ENCODE results near the gene ETS1. TPM values are rescaled to one million over a fixed set of nuclear protein-coding genes. Genes with fewer than 3 reads are reported as not detected.

Gene ETS1
- polyA plus RNA-seq, 4 donors = 5.1 to 31.5 (median 20.9) TPM

GRCh38 chr11:128603752-128604414 is 16.5 kb upstream of the ETS1 start:
- H3K27ac ChIP-seq (ENCODE audit: low read depth in 1 of 3, low read length in 2 of 3) = no peak overlapping the region
- H3K36me3 ChIP-seq (ENCODE audit: control insufficient read depth in 3 of 3, insufficient read depth in 2 of 3, low read depth in 1 of 3, low read length in 3 of 3) = no peaks in the 10 kb centered on the region
- no peak overlapping the region for H3K4me3 ChIP-seq (ENCODE audit: low read depth in 1 of 3, low read length in 3 of 3)
- peaks cover 0 to 3% (median 0%) of the 10 kb centered on the region in 3 donors for H3K27me3 ChIP-seq (ENCODE audit: control insufficient read depth in 3 of 3, insufficient read depth in 3 of 3, low read length in 3 of 3)
- FAIRE-seq = no peak
- no peaks in the 10 kb centered on the region for H3K9me3 ChIP-seq (ENCODE audit: control insufficient read depth in 2 of 2, insufficient read depth in 1 of 2, low read depth in 1 of 2, low read length in 1 of 2)
- WGBS, 3 donors = 63 to 71% (median 66%) methylated on average over 5 of the region's 5 CpGs
- DNase-seq = no peak
- H3K4me1 ChIP-seq (ENCODE audit: control insufficient read depth in 3 of 3, insufficient read depth in 2 of 3, low read depth in 1 of 3, low read length in 2 of 3) = no peaks in the 10 kb centered on the region

GRCh38 chr11:128603003-128603696 is 15.8 kb upstream of the ETS1 start:
- no peak overlapping the region for H3K27ac ChIP-seq (ENCODE audit: low read depth in 1 of 3, low read length in 2 of 3)
- no peak for DNase-seq
- H3K27me3 ChIP-seq (ENCODE audit: control insufficient read depth in 3 of 3, insufficient read depth in 3 of 3, low read length in 3 of 3) = peaks cover 0 to 2% (median 0%) of the 10 kb centered on the region in 3 donors
- no peak overlapping the region for H3K4me3 ChIP-seq (ENCODE audit: low read depth in 1 of 3, low read length in 3 of 3)
- H3K9me3 ChIP-seq (ENCODE audit: control insufficient read depth in 2 of 2, insufficient read depth in 1 of 2, low read depth in 1 of 2, low read length in 1 of 2) = no peaks in the 10 kb centered on the region
- FAIRE-seq = no peak
- WGBS, 3 donors = 72 to 75% (median 73%) methylated on average over 3 of the region's 3 CpGs
- no peaks in the 10 kb centered on the region for H3K4me1 ChIP-seq (ENCODE audit: control insufficient read depth in 3 of 3, insufficient read depth in 2 of 3, low read depth in 1 of 3, low read length in 2 of 3)
- H3K36me3 ChIP-seq (ENCODE audit: control insufficient read depth in 3 of 3, insufficient read depth in 2 of 3, low read depth in 1 of 3, low read length in 3 of 3) = no peaks in the 10 kb centered on the region

DNA sequence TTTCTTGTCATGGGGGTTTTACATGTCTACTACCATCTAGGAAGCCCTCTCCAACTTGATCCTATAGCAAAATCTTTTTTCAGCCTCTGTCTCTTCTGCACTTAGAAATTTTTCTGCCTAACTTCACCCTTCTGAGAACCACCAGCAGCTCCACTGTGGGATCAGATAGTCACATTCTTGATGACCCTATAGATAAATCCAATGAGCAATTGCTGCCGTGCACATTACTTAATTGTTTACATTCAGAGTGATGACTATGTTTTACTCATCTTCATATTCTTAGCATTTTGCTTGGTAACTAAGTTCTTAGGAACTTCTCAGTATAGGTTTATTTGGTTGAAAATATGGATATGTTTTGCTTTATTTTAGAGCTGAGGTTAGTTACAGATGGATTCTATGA is 12.4 kb upstream of the ETS1 start:
- H3K4me3 ChIP-seq (ENCODE audit: low read depth in 1 of 3, low read length in 3 of 3) = no peak overlapping the region
- DNase-seq (no peak), FAIRE-seq (no peak)
- peaks cover 0 to 3% (median 0%) of the 10 kb centered on the region in 3 donors for H3K27me3 ChIP-seq (ENCODE audit: control insufficient read depth in 3 of 3, insufficient read depth in 3 of 3, low read length in 3 of 3)
- H3K4me1 ChIP-seq (ENCODE audit: control insufficient read depth in 3 of 3, insufficient read depth in 2 of 3, low read depth in 1 of 3, low read length in 2 of 3) = no peaks in the 10 kb centered on the region
- 65 to 83% (median 68%) methylated on average over 1 of the region's 1 CpG for WGBS, 3 donors
- no peak overlapping the region for H3K27ac ChIP-seq (ENCODE audit: low read depth in 1 of 3, low read length in 2 of 3)
- H3K9me3 ChIP-seq (ENCODE audit: control insufficient read depth in 2 of 2, insufficient read depth in 1 of 2, low read depth in 1 of 2, low read length in 1 of 2) = no peaks in the 10 kb centered on the region
- no peaks in the 10 kb centered on the region for H3K36me3 ChIP-seq (ENCODE audit: control insufficient read depth in 3 of 3, insufficient read depth in 2 of 3, low read depth in 1 of 3, low read length in 3 of 3)

- Histone ChIP-seq H3K36me3 (ENCODE audit: control insufficient read depth in 3 of 3, insufficient read depth in 2 of 3, low read depth in 1 of 3, low read length in 3 of 3) (no peaks in the 10 kb centered on the region), H3K4me1 (ENCODE audit: control insufficient read depth in 3 of 3, insufficient read depth in 2 of 3, low read depth in 1 of 3, low read length in 2 of 3) (no peaks in the 10 kb centered on the region), H3K9me3 (ENCODE audit: control insufficient read depth in 2 of 2, insufficient read depth in 1 of 2, low read depth in 1 of 2, low read length in 1 of 2) (no peaks in the 10 kb centered on the region), H3K27ac (ENCODE audit: low read depth in 1 of 3, low read length in 2 of 3) (no peak overlapping the region), H3K4me3 (ENCODE audit: low read depth in 1 of 3, low read length in 3 of 3) (no peak overlapping the region), H3K27me3 (ENCODE audit: control insufficient read depth in 3 of 3, insufficient read depth in 3 of 3, low read length in 3 of 3) (peaks cover 0 to 10% (median 0%) of the 10 kb centered on the region in 3 donors)
- FAIRE-seq (no peak), DNase-seq (no peak)
- 71 to 77% (median 71%) methylated on average over 1 of the region's 1 CpG for WGBS, 3 donors
Observed at GRCh38 chr11:128598506-128599150, 11.3 kb upstream of the ETS1 start.

DNA sequence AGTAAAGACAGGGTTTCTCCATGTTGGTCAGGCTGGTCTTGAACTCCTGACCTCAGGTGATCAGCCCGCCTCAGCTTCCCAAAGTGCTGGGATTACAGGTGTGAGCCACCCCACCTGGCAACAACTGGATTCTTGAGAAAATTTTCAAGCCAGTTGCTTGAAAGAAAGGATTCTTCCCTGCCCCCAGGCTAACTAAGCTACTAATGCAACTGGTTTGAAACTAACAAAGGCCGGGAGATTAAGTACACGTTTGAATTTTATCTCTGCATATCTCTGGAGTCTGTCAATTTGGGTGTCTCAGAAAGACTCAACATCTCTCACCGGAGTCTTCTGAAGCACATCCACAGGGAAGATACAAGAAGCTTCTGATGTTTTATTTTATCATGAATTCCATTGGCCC is 10.7 kb upstream of the ETS1 start:
- Histone ChIP-seq H3K4me3 (ENCODE audit: low read depth in 1 of 3, low read length in 3 of 3) (no peak overlapping the region), H3K27ac (ENCODE audit: low read depth in 1 of 3, low read length in 2 of 3) (no peak overlapping the region), H3K36me3 (ENCODE audit: control insufficient read depth in 3 of 3, insufficient read depth in 2 of 3, low read depth in 1 of 3, low read length in 3 of 3) (no peaks in the 10 kb centered on the region), H3K9me3 (ENCODE audit: control insufficient read depth in 2 of 2, insufficient read depth in 1 of 2, low read depth in 1 of 2, low read length in 1 of 2) (no peaks in the 10 kb centered on the region), H3K4me1 (ENCODE audit: control insufficient read depth in 3 of 3, insufficient read depth in 2 of 3, low read depth in 1 of 3, low read length in 2 of 3) (no peaks in the 10 kb centered on the region), H3K27me3 (ENCODE audit: control insufficient read depth in 3 of 3, insufficient read depth in 3 of 3, low read length in 3 of 3) (peaks cover 0 to 16% (median 0%) of the 10 kb centered on the region in 3 donors)
- DNase-seq (no peak), FAIRE-seq (no peak)
- WGBS, 3 donors = 76 to 84% (median 81%) methylated on average over 4 of the region's 4 CpGs

- 92 to 96% (median 92%) methylated on average over 2 of the region's 2 CpGs for WGBS, 3 donors
- FAIRE-seq (no peak), DNase-seq (no peak)
- Histone ChIP-seq H3K36me3 (ENCODE audit: control insufficient read depth in 3 of 3, insufficient read depth in 2 of 3, low read depth in 1 of 3, low read length in 3 of 3) (no peaks in the 10 kb centered on the region), H3K9me3 (ENCODE audit: control insufficient read depth in 2 of 2, insufficient read depth in 1 of 2, low read depth in 1 of 2, low read length in 1 of 2) (no peaks in the 10 kb centered on the region), H3K4me3 (ENCODE audit: low read depth in 1 of 3, low read length in 3 of 3) (no peak overlapping the region), H3K4me1 (ENCODE audit: control insufficient read depth in 3 of 3, insufficient read depth in 2 of 3, low read depth in 1 of 3, low read length in 2 of 3) (no peaks in the 10 kb centered on the region), H3K27ac (ENCODE audit: low read depth in 1 of 3, low read length in 2 of 3) (no peak overlapping the region), H3K27me3 (ENCODE audit: control insufficient read depth in 3 of 3, insufficient read depth in 3 of 3, low read length in 3 of 3) (peaks cover 0 to 21% (median 3%) of the 10 kb centered on the region in 3 donors)
Observed at GRCh38 chr11:128597209-128597608, 9.9 kb upstream of the ETS1 start.

DNA sequence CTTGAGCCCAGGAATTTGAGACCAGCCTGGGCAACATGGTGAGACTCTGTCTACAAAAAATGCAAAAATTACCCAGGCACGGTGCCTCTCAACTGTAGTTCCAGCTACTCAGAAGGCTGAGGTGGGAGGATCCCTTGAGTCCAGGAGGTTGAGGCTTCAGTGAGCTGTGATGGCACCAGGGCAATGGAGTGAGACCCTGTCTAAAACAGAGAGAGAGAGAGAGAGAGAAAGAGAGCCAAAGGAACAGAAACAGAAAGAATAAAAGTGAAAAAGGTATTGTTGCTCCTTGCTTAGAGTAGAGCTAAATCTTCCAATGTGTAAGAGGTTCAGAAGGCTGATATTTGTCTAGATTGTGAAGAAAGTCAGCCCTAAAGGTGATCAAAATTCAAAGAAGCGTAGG is 8.9 kb upstream of the ETS1 start:
- Histone ChIP-seq H3K27me3 (ENCODE audit: control insufficient read depth in 3 of 3, insufficient read depth in 3 of 3, low read length in 3 of 3) (peaks cover 0 to 28% (median 3%) of the 10 kb centered on the region in 3 donors), H3K36me3 (ENCODE audit: control insufficient read depth in 3 of 3, insufficient read depth in 2 of 3, low read depth in 1 of 3, low read length in 3 of 3) (no peaks in the 10 kb centered on the region), H3K4me3 (ENCODE audit: low read depth in 1 of 3, low read length in 3 of 3) (no peak overlapping the region), H3K27ac (ENCODE audit: low read depth in 1 of 3, low read length in 2 of 3) (no peak overlapping the region), H3K4me1 (ENCODE audit: control insufficient read depth in 3 of 3, insufficient read depth in 2 of 3, low read depth in 1 of 3, low read length in 2 of 3) (no peaks in the 10 kb centered on the region), H3K9me3 (ENCODE audit: control insufficient read depth in 2 of 2, insufficient read depth in 1 of 2, low read depth in 1 of 2, low read length in 1 of 2) (no peaks in the 10 kb centered on the region)
- no peak for DNase-seq
- 81 to 87% (median 82%) methylated on average over 2 of the region's 2 CpGs for WGBS, 3 donors
- FAIRE-seq = no peak

GRCh38 chr11:128595775-128596174 is 8.4 kb upstream of the ETS1 start:
- Histone ChIP-seq H3K9me3 (ENCODE audit: control insufficient read depth in 2 of 2, insufficient read depth in 1 of 2, low read depth in 1 of 2, low read length in 1 of 2) (no peaks in the 10 kb centered on the region), H3K27ac (ENCODE audit: low read depth in 1 of 3, low read length in 2 of 3) (no peak overlapping the region), H3K36me3 (ENCODE audit: control insufficient read depth in 3 of 3, insufficient read depth in 2 of 3, low read depth in 1 of 3, low read length in 3 of 3) (no peaks in the 10 kb centered on the region), H3K4me3 (ENCODE audit: low read depth in 1 of 3, low read length in 3 of 3) (no peak overlapping the region), H3K4me1 (ENCODE audit: control insufficient read depth in 3 of 3, insufficient read depth in 2 of 3, low read depth in 1 of 3, low read length in 2 of 3) (no peaks in the 10 kb centered on the region), H3K27me3 (ENCODE audit: control insufficient read depth in 3 of 3, insufficient read depth in 3 of 3, low read length in 3 of 3) (peaks cover 0 to 28% (median 3%) of the 10 kb centered on the region in 3 donors)
- 73 to 80% (median 73%) methylated on average over 3 of the region's 3 CpGs for WGBS, 3 donors
- no peak for DNase-seq
- no peak for FAIRE-seq

Data from small intestine (tissue), 7 donors.